ENCODE measurements around the gene DROSHA. TPM values are rescaled to one million over a fixed set of nuclear protein-coding genes. Genes with fewer than 3 reads are reported as not detected.

The DROSHA gene
- total RNA-seq, 4 donors from 2014 or later = 29.4 to 62.4 (median 50.2) TPM

GRCh38 chr5:31427013-31427723 is 104.7 kb downstream of the DROSHA start:
- ATAC-seq (ENCODE audit: low FRiP score) (no peak), DNase-seq (ENCODE audit: low spot score) (no peak)
- no peak for TF ChIP-seq CTCF (IDR thresholded peaks at IDR 0.05)

DNA sequence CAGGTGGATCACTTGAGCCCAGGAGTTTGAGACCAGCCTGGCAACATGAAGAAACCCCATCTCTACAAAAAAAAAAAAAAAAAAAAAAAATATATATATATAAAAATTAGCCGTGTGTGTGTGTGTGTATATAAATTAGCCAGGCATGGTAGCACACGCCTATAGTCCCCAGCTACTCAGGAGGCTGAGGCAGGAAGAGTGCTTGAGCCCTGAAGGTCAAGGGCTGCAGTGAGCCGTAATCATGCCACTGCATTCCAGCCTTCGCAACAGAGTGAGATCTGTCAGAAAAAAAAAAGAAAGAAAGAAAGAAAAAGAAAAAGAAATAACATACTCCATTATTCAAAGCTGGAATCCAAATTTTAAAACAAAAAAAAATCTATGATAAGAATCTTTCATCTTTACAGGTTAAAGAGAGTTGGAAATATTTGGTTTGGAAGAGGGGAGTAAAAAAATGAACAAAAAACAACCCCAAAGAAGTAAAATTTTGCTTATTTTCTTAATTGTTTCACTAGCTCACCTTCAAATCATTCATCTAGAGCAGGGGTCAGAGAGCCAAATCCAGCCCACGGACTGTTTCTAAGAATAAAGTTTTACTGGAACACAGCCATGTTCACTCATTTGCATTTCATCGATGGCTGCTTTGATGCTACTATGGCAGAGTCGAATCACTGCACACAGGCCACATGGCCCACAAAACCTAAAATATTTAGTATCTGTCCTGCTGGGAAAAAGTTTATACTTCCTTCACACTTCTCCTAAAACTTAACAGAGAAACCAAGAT is 109.9 kb downstream of the DROSHA start:
- ATAC-seq (ENCODE audit: low FRiP score) = no peak
- no peak for DNase-seq (ENCODE audit: low spot score)
- no peak for TF ChIP-seq CTCF (IDR thresholded peaks at IDR 0.05)

GRCh38 chr5:31417512-31417911 is 114.4 kb downstream of the DROSHA start:
- ATAC-seq (ENCODE audit: low FRiP score) (no peak), DNase-seq (ENCODE audit: low spot score) (no peak)
- no peak for TF ChIP-seq CTCF (IDR thresholded peaks at IDR 0.05)

DNA sequence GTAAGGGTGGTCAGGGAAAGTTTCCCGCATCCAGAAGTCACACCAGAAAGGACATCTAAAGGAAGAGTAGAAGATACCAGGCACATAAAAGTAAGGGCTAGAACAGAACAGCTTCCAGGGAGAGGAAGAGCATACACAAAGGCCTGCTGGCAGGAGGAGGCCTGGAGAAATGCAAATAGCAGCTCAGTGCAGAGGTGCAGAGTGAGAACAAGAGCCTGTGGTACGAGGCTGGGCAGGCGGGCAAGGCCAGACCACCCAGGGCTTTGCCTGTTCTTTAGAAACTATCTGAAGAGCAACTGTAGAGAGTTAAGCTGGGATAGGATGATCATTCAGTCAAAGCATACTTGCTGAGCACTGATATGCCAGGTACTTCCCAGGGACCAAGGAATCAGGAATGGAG is 115.3 kb downstream of the DROSHA start:
- DNase-seq (ENCODE audit: low spot score) = no peak
- TF ChIP-seq CTCF (IDR thresholded peaks at IDR 0.05) = no peak
- ATAC-seq (ENCODE audit: low FRiP score) = no peak

DNA sequence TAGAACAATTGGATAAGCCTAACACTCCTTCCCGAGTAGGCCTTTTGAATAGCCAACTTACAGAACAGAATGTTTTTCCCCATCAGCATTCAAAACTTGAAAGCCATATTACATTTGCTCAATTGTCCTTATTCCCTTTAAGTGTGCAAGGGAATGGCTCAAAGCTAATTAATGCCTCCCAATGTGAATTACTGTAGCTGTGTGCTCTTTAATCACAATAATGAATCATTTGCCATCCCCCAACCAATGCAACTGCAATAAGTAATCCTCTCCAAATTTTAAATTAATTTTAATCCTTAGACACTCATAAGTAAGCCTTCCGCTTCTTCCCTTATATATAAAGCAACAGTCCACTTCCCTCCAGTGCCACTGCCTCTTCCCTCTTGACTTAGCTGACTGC is 115.9 kb downstream of the DROSHA start:
- TF ChIP-seq CTCF (IDR thresholded peaks at IDR 0.05) = no peak
- DNase-seq (ENCODE audit: low spot score) (no peak), ATAC-seq (ENCODE audit: low FRiP score) (no peak)

DNA sequence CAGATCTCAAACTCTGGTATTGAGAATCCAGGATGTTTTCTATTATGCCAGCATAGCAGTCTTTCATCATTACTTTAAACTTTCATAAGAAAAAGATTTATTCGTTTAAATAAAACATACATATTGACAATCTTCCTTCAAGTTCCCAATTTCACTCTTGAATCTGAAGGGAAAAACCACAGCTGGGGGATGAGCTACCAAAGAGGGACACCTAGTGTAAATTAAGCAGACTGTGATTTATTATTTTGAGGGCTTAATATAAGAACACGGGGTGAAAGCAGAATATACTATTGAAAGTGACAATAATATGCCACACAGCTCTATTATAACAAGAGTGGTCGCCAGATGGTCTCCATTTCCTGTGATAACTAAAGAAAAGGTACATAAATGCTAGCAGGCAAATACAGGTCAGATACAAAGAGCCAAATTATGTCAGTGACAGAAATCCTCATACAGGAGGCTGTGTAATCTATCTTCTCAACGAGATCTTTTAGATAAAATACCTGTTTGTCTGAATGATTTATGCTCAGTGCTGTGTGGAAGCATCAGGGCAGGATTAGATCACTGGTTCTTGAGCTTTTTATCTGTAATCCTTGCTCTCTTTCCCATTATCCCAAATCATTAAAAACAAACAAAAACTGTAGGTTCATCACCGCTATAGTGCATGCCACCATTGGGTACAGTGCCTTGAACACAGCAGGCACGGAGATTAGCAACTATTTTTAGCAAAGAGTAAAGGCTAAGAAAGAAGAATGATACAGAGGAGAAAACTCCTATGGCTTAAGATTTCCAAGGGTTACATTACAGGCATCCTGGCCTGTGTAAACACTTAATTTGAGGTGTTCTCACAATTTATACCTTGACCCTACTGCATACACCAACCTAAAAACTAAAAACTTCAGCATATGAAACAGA is 116.6 kb downstream of the DROSHA start:
- ATAC-seq (ENCODE audit: low FRiP score) (peak; percentile 37), DNase-seq (ENCODE audit: low spot score) (no peak)
- TF ChIP-seq CTCF (IDR thresholded peaks at IDR 0.05) = no peak
